Bronchial epithelial cell (primary cell): ENCODE data around the gene CTSD. TPM values are rescaled to one million over a fixed set of nuclear protein-coding genes. Genes with fewer than 3 reads are reported as not detected.
A peak's percentile ranks its signal among the peaks of the same experiment; 100 is the strongest.

Experiments used
- DNase-seq: peaks from one replicate; pipeline ENCODE4 v3.0.0-alpha.2; 2010; ENCODE audit warnings: low read depth
- FAIRE-seq: peaks from 2 replicates; lab custom pipeline; 2011; peaks lifted over from hg19 to GRCh38; lab: Jason Lieb, UNC
- H3K27me3 ChIP-seq: 2 replicates; pipeline ENCODE4 v1.5.1; 2011; ENCODE audit warnings: low read length; ENCODE audit not compliant: control insufficient read depth, insufficient read depth
- H3K36me3 ChIP-seq: 2 replicates; pipeline ENCODE4 v1.5.1; 2011; ENCODE audit warnings: low read length; ENCODE audit not compliant: control insufficient read depth, insufficient read depth
- H3K4me3 ChIP-seq: 2 replicates; pipeline ENCODE4 v1.5.1; 2011; ENCODE audit warnings: mild to moderate bottlenecking, low read depth, low read length, control low read depth
- CTCF ChIP-seq: IDR thresholded peaks from 2 replicates; pipeline ENCODE4 v1.5.1; 2011; ENCODE audit warnings: mild to moderate bottlenecking, moderate library complexity, low read length, control low read depth, inconsistent platforms; ENCODE audit not compliant: insufficient read depth, severe bottlenecking
- total RNA-seq: library from RNA; depleted of rRNA; stranded (reverse); fragments of >200 nt; gene quantifications from 2 replicates; pipeline ENCODE4 v1.2.1, GENCODE V29; 2014

CTSD gene
- total RNA-seq, 1 donor from 2014 or later: 214 TPM

- H3K36me3 ChIP-seq: peaks cover 30% of the 10 kb centered on the region
- no peak for FAIRE-seq
- no peak for DNase-seq
- TF ChIP-seq CTCF: no peak
- no peak overlapping the region for H3K4me3 ChIP-seq
- no peaks in the 10 kb centered on the region for H3K27me3 ChIP-seq
Observed at GRCh38 chr11:1751531-1751921, 12.2 kb downstream of the CTSD start.

- FAIRE-seq (no peak), DNase-seq (no peak)
- Histone ChIP-seq H3K36me3 (peaks cover 25% of the 10 kb centered on the region), H3K4me3 (peak overlapping the region; percentile 62), H3K27me3 (no peaks in the 10 kb centered on the region)
- no peak for TF ChIP-seq CTCF
Observed at GRCh38 chr11:1750840-1751530, 12.7 kb downstream of the CTSD start.

GRCh38 chr11:1750481-1750839 is 13.3 kb downstream of the CTSD start, which contains the start of gene IFITM10:
IFITM10 (minus strand) TSS chr11:1750595; CDS start chr11:1750442, 153 bp downstream.
- no peak for FAIRE-seq
- DNase-seq: no peak
- H3K4me3 ChIP-seq: peak within 1 kb of the TSS; percentile 62
- no peak for TF ChIP-seq CTCF
- H3K27me3 ChIP-seq: no peaks in the 10 kb centered on the region
- H3K36me3 ChIP-seq: peaks cover 22% of the 10 kb centered on the region

- peaks cover 15% of the 10 kb centered on the region for H3K36me3 ChIP-seq
- TF ChIP-seq CTCF: no peak
- H3K27me3 ChIP-seq: no peaks in the 10 kb centered on the region
- H3K4me3 ChIP-seq: peak overlapping the region; percentile 62
- DNase-seq (peak; percentile 86), FAIRE-seq (peak; percentile 76)
Observed at GRCh38 chr11:1749395-1750351, 14.1 kb downstream of the CTSD start.

GRCh38 chr11:1748636-1749394 is 14.9 kb downstream of the CTSD start:
- Histone ChIP-seq H3K36me3 (peaks cover 12% of the 10 kb centered on the region), H3K27me3 (no peaks in the 10 kb centered on the region), H3K4me3 (peak overlapping the region; percentile 62)
- FAIRE-seq: no peak
- DNase-seq: no peak
- TF ChIP-seq CTCF: no peak
